ACC112 (cell line): ENCODE data around the gene C2CD4A.

Source experiments
- H2AFZ ChIP-seq: fragments of 200-600 bp; sonication (generic); one replicate; pipeline ENCODE4 v1.6.0; 2017; ENCODE audit warnings: antibody characterized with exemption, low read length; ENCODE audit not compliant: unreplicated experiment
- H3K27ac ChIP-seq: fragments of 200-600 bp; sonication (generic); 2 replicates; pipeline ENCODE4 v1.5.1; 2014; ENCODE audit warnings: low read depth, mild to moderate bottlenecking, antibody characterized with exemption, low read length, moderate library complexity
- H3K27me3 ChIP-seq: fragments of 200-600 bp; sonication (generic); 2 replicates; pipeline ENCODE4 v1.6.1; 2014; ENCODE audit warnings: mild to moderate bottlenecking, antibody characterized with exemption, low read length, moderate library complexity, mixed read lengths; ENCODE audit not compliant: insufficient read depth
- H3K36me3 ChIP-seq: fragments of 200-600 bp; sonication (generic); 2 replicates; pipeline ENCODE4 v1.6.1; 2016; ENCODE audit warnings: mild to moderate bottlenecking, antibody characterized with exemption, low read length, moderate library complexity, mixed read lengths; ENCODE audit not compliant: insufficient read depth
- H3K4me1 ChIP-seq: fragments of 200-600 bp; sonication (generic); one replicate; pipeline ENCODE4 v1.6.1; 2016; ENCODE audit warnings: low read length, mixed read lengths; ENCODE audit not compliant: insufficient read depth, unreplicated experiment, control insufficient read depth
- H3K4me3 ChIP-seq: fragments of 200-600 bp; sonication (generic); 2 replicates; pipeline ENCODE4 v1.5.1; 2014; ENCODE audit warnings: mild to moderate bottlenecking, low read depth, low read length
- H3K79me2 ChIP-seq: fragments of 200-600 bp; sonication (generic); one replicate; pipeline ENCODE4 v1.6.0; 2016; ENCODE audit warnings: low read length; ENCODE audit not compliant: control insufficient read depth, unreplicated experiment, insufficient read depth

C2CD4A gene

DNA sequence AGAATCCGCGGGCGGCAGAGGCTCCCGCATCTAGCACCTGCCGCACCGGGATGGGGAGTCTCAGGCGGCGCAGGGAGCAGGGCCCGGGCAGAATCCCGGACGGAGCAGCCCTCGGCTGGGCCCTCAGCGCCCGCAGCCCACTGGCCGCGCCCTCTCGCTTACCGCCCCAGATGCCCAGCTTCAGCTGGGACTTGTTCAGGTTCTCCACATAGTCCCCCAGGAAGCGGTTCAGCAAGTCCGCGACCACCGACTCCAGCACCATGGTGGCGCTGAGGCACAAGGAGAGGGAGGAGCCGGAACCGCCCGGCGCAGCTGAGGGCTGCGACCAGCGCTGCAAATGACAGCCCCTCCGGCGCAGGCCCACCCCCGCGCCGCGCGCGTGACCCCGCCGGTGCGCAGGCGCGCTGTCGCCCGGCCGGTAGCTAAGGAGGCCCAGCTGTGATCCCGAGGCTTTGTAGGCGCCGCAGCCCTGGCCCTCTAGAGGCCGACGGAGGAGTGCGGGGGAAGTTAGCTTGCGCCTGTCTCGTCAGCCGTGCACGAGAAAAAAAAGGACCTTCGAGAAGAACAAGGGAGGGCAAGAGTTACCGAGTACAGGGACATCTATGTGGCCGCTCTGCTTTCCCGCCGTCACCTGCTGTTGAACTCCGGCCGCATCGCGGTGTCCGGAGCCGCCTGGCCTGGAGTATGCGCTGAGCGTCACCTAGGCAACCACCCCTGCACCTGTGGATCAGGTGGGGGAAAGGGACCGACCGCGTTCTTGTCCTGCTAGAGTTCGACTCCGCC is 6.5 kb upstream of the C2CD4A start, which contains the start of gene VPS13C:
TSS of gene VPS13C (minus strand) at position 335 of the 783 bp plus-strand sequence. CDS start at position 262, 73 bp downstream.
- H3K27ac ChIP-seq = peak within 1 kb of the TSS; percentile 48
- peak within 1 kb of the TSS; percentile 92 for H2AFZ ChIP-seq
- H3K4me1 ChIP-seq = peaks cover 12% of the 10 kb centered on the region
- 0 out of 2 replicates have a peak, but pooled peaks cover 4% of the 10 kb centered on the region for H3K27me3 ChIP-seq
- no peaks in the 10 kb centered on the region for H3K36me3 ChIP-seq
- peak within 1 kb of the TSS; percentile 88 for H3K4me3 ChIP-seq
- H3K79me2 ChIP-seq = peaks cover 32% of the 10 kb centered on the region

DNA sequence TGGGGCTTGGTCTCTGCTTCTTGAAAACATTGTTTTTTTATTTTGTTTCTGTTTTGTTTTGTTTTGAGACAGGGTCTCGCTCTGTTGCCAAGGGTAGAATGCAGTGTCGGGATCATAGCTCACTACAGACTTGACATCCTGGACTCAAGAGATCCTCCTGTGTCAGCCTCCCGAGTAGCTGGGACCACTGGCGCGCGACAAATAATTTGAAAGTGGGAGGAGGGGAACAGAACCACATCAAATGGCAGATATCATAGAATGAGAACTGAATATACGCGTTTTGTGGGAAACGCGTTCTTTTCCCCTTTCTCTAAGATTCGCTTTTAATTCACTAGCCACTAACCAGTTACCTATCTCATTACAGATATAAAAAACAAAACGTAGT is 5.9 kb upstream of the C2CD4A start:
- H3K27ac ChIP-seq = no peak overlapping the region
- H3K27me3 ChIP-seq = 0 out of 2 replicates have a peak, but pooled peaks cover 4% of the 10 kb centered on the region
- H3K79me2 ChIP-seq = peaks cover 27% of the 10 kb centered on the region
- peaks cover 12% of the 10 kb centered on the region for H3K4me1 ChIP-seq
- peak overlapping the region; percentile 88 for H3K4me3 ChIP-seq
- peak overlapping the region; percentile 92 for H2AFZ ChIP-seq
- no peaks in the 10 kb centered on the region for H3K36me3 ChIP-seq

GRCh38 chr15:62063825-62064635 is 2.7 kb upstream of the C2CD4A start:
- H2AFZ ChIP-seq = no peak overlapping the region
- H3K4me1 ChIP-seq = peaks cover 12% of the 10 kb centered on the region
- no peak overlapping the region for H3K4me3 ChIP-seq
- H3K36me3 ChIP-seq = no peaks in the 10 kb centered on the region
- peak overlapping the region; percentile 40 for H3K27ac ChIP-seq
- peaks cover 9% of the 10 kb centered on the region for H3K79me2 ChIP-seq
- H3K27me3 ChIP-seq = peaks cover 22% of the 10 kb centered on the region

DNA sequence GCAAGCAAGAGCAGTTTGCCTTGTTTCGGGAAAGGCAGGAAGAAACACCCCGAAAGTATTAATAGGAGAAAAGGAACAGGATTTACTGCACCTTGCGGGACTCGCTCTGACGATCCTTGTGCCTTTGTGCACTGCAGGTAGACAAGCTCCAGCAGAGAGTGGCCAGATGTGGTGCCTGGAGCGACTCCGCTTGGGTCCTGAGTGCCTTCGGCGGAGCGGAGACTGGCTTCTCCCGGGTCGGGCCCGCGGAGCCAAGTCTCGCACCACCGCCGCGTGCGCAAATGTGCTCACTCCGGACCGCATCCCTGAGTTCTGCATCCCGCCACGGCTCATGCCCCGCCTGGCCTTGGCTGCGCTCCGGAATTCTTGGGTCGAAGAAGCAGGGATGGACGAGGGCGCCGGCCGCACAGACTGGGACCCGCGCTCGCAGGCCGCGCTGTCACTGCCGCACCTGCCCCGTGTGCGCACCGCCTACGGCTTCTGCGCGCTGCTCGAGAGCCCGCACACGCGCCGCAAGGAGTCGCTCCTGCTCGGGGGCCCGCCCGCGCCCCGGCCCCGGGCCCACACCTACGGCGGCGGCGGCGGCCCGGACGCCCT is 769 bp downstream of the C2CD4A start:
- Histone ChIP-seq H3K4me3 (peak overlapping the region; percentile 72), H3K36me3 (no peaks in the 10 kb centered on the region), H2AFZ (no peak overlapping the region), H3K4me1 (peaks cover 8% of the 10 kb centered on the region), H3K79me2 (no peaks in the 10 kb centered on the region), H3K27ac (no peak overlapping the region), H3K27me3 (peaks cover 19% of the 10 kb centered on the region)

- no peaks in the 10 kb centered on the region for H3K79me2 ChIP-seq
- H3K27me3 ChIP-seq = peaks cover 19% of the 10 kb centered on the region
- H3K4me1 ChIP-seq = peaks cover 8% of the 10 kb centered on the region
- H3K36me3 ChIP-seq = no peaks in the 10 kb centered on the region
- peak overlapping the region; percentile 72 for H3K4me3 ChIP-seq
- H2AFZ ChIP-seq = peak overlapping the region; percentile 15
- H3K27ac ChIP-seq = no peak overlapping the region
Measured at GRCh38 chr15:62068071-62068809, 1.5 kb downstream of the C2CD4A start.

DNA sequence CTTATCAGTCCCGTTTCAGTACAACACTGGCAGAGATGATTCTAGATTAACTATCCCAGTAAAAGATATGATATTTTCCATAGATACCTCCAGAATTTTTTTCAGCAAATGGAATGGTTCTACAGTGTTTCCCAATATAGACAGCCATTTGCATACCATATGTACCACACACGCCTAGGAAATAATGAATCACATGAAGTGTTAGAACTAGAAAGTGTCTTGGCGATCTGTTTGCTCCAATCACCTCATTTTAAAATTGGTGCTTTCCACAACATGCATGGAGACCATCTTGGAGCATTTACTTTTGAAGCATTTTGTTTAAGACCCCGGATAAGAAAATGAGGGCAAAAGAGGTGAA is 2.0 kb downstream of the C2CD4A start:
- no peak overlapping the region for H3K27ac ChIP-seq
- H3K27me3 ChIP-seq = peaks cover 19% of the 10 kb centered on the region
- no peaks in the 10 kb centered on the region for H3K79me2 ChIP-seq
- H2AFZ ChIP-seq = peak overlapping the region; percentile 15
- H3K4me3 ChIP-seq = peak overlapping the region; percentile 72
- no peaks in the 10 kb centered on the region for H3K36me3 ChIP-seq
- H3K4me1 ChIP-seq = peaks cover 5% of the 10 kb centered on the region

GRCh38 chr15:62069551-62069950 is 2.8 kb downstream of the C2CD4A start:
- no peak overlapping the region for H3K4me3 ChIP-seq
- peaks cover 19% of the 10 kb centered on the region for H3K27me3 ChIP-seq
- no peaks in the 10 kb centered on the region for H3K4me1 ChIP-seq
- no peaks in the 10 kb centered on the region for H3K36me3 ChIP-seq
- no peak overlapping the region for H3K27ac ChIP-seq
- no peaks in the 10 kb centered on the region for H3K79me2 ChIP-seq
- H2AFZ ChIP-seq = no peak overlapping the region

- H3K27ac ChIP-seq = no peak overlapping the region
- H3K36me3 ChIP-seq = no peaks in the 10 kb centered on the region
- no peak overlapping the region for H3K4me3 ChIP-seq
- H3K27me3 ChIP-seq = peaks cover 13% of the 10 kb centered on the region
- peaks cover 4% of the 10 kb centered on the region for H3K4me1 ChIP-seq
- H3K79me2 ChIP-seq = no peaks in the 10 kb centered on the region
- H2AFZ ChIP-seq = no peak overlapping the region
Measured at GRCh38 chr15:62071711-62072308, 5.0 kb downstream of the C2CD4A start.

GRCh38 chr15:62075595-62076277 is 9.0 kb downstream of the C2CD4A start:
- Histone ChIP-seq H3K36me3 (no peaks in the 10 kb centered on the region), H3K4me1 (peaks cover 4% of the 10 kb centered on the region), H3K27ac (peak overlapping the region; percentile 12; the same call in 1 of the 2 replicates), H2AFZ (peak overlapping the region; percentile 30), H3K27me3 (no peaks in the 10 kb centered on the region), H3K79me2 (no peaks in the 10 kb centered on the region), H3K4me3 (no peak overlapping the region)
